Osteoblast (primary cell): ENCODE measurements around the gene GRIK4. TPM values are rescaled to one million over a fixed set of nuclear protein-coding genes. Genes with fewer than 3 reads are reported as not detected.

ENCODE experiments used
- DNase-seq: peaks from one replicate; pipeline ENCODE4 v3.0.0; 2011; ENCODE audit warnings: low spot score, mixed read lengths; ENCODE audit not compliant: insufficient read length; ENCODE audit errors: missing footprints
- H2AFZ ChIP-seq: 2 replicates; pipeline ENCODE4 v1.6.0; 2011; ENCODE audit warnings: mild to moderate bottlenecking, low read length
- H3K27ac ChIP-seq: 2 replicates; pipeline ENCODE4 v1.5.1; 2011; ENCODE audit warnings: mild to moderate bottlenecking, low read depth, low read length, moderate library complexity
- H3K27me3 ChIP-seq: 2 replicates; pipeline ENCODE4 v1.6.0; 2012; ENCODE audit warnings: mild to moderate bottlenecking, control low read depth, inconsistent platforms, low read length, moderate library complexity; ENCODE audit not compliant: insufficient read depth
- H3K36me3 ChIP-seq: 2 replicates; pipeline ENCODE4 v1.5.1; 2011; ENCODE audit warnings: mild to moderate bottlenecking, low read length, control low read depth, moderate library complexity; ENCODE audit not compliant: insufficient read depth
- H3K4me1 ChIP-seq: 2 replicates; pipeline ENCODE4 v1.5.1; 2011; ENCODE audit warnings: mild to moderate bottlenecking, low read length, control low read depth, moderate library complexity; ENCODE audit not compliant: insufficient read depth
- H3K4me2 ChIP-seq: 2 replicates; pipeline ENCODE4 v1.6.0; 2011; ENCODE audit warnings: mild to moderate bottlenecking, low read length; ENCODE audit not compliant: insufficient read depth
- H3K4me3 ChIP-seq: fragments of 200-600 bp; sonication (generic); 3 replicates; pipeline ENCODE4 v1.5.1; 2012; ENCODE audit warnings: mild to moderate bottlenecking, low read length, inconsistent platforms; ENCODE audit not compliant: insufficient read depth
- H3K79me2 ChIP-seq: 2 replicates; pipeline ENCODE4 v1.6.0; 2012; ENCODE audit warnings: mild to moderate bottlenecking, low read length, control low read depth, inconsistent platforms; ENCODE audit not compliant: insufficient read depth
- H3K9me3 ChIP-seq: 2 replicates; pipeline ENCODE4 v1.5.1; 2011; ENCODE audit warnings: low read depth, low read length, control low read depth
- H4K20me1 ChIP-seq: 2 replicates; pipeline ENCODE4 v1.6.0; 2012; ENCODE audit warnings: mild to moderate bottlenecking, low read length, control low read depth; ENCODE audit not compliant: insufficient read depth
- total RNA-seq: library from RNA; depleted of rRNA; stranded (reverse); fragments of >200 nt; gene quantifications from 2 replicates; pipeline ENCODE4 v1.2.3, GENCODE V29; 2012
- TF ChIP-seq, protein P1 (sequence below): IDR thresholded peaks from 2 replicates; pipeline ENCODE4 v1.5.1; 2011; ENCODE audit warnings: mild to moderate bottlenecking, low read depth, low read length, moderate library complexity; ENCODE audit errors: extremely low read depth

The GRIK4 gene
- total RNA-seq, 1 donor: under 0.01 TPM

GRCh38 chr11:120587299-120587698 lies 75.8 kb downstream of the GRIK4 start:
- H3K36me3 ChIP-seq: no peaks in the 10 kb centered on the region
- TF ChIP-seq, protein P1, sequence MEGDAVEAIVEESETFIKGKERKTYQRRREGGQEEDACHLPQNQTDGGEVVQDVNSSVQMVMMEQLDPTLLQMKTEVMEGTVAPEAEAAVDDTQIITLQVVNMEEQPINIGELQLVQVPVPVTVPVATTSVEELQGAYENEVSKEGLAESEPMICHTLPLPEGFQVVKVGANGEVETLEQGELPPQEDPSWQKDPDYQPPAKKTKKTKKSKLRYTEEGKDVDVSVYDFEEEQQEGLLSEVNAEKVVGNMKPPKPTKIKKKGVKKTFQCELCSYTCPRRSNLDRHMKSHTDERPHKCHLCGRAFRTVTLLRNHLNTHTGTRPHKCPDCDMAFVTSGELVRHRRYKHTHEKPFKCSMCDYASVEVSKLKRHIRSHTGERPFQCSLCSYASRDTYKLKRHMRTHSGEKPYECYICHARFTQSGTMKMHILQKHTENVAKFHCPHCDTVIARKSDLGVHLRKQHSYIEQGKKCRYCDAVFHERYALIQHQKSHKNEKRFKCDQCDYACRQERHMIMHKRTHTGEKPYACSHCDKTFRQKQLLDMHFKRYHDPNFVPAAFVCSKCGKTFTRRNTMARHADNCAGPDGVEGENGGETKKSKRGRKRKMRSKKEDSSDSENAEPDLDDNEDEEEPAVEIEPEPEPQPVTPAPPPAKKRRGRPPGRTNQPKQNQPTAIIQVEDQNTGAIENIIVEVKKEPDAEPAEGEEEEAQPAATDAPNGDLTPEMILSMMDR: no peak
- no peaks in the 10 kb centered on the region for H3K4me1 ChIP-seq
- DNase-seq: no peak
- H3K9me3 ChIP-seq: no peaks in the 10 kb centered on the region
- H4K20me1 ChIP-seq: no peaks in the 10 kb centered on the region
- no peak overlapping the region for H3K27ac ChIP-seq
- H3K27me3 ChIP-seq: peaks cover 6% of the 10 kb centered on the region
- H3K4me3 ChIP-seq: no peak overlapping the region
- H2AFZ ChIP-seq: no peak overlapping the region
- no peak overlapping the region for H3K4me2 ChIP-seq
- no peaks in the 10 kb centered on the region for H3K79me2 ChIP-seq

DNA sequence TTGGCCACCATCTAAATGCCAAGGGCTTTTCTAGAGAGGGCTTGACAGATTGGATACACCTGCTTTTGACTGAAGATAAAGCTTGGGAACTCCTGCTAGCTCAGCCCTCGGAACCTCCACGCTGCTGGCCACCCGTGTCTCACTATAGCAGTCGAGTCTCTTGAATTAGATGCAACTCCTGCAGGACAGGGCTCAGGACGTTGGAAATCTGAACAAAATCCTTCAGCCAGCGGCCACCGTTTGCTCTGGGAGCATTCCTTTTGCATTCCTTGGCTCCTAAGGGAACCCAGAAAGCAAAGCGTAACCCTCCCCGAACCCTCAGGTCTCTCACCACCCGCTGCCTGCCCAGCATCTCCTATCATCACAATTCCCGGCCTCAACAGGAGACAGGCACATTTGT lies 77.8 kb downstream of the GRIK4 start:
- H3K9me3 ChIP-seq: no peaks in the 10 kb centered on the region
- H3K27me3 ChIP-seq: peaks cover 6% of the 10 kb centered on the region
- no peak overlapping the region for H3K4me2 ChIP-seq
- no peaks in the 10 kb centered on the region for H3K36me3 ChIP-seq
- DNase-seq: no peak
- no peaks in the 10 kb centered on the region for H3K4me1 ChIP-seq
- no peaks in the 10 kb centered on the region for H3K79me2 ChIP-seq
- no peaks in the 10 kb centered on the region for H4K20me1 ChIP-seq
- H3K4me3 ChIP-seq: no peak overlapping the region
- no peak overlapping the region for H3K27ac ChIP-seq
- no peak overlapping the region for H2AFZ ChIP-seq
- TF ChIP-seq, protein P1: no peak

DNA sequence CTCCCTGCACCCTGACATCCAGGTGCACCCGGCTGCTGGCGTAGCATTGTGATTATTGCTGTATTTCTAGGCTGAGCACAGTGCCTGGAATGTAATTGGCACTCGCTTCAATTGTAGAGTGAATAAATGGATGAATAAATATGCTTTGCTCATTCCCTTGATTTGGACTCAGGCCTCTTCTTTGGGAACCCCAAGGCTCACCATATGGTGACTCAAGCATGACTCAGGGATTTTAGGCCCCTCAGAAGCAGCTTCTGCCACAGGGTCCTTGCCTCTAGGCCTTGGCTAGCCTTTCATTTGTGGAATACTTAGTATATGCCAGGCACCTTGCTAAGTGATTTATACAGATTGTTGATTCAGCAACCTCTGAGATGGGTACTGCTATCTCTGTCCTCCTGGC lies 78.9 kb downstream of the GRIK4 start:
- H3K9me3 ChIP-seq: no peaks in the 10 kb centered on the region
- no peak overlapping the region for H3K4me2 ChIP-seq
- peaks cover 10% of the 10 kb centered on the region for H3K27me3 ChIP-seq
- TF ChIP-seq, protein P1: no peak
- DNase-seq: no peak
- no peak overlapping the region for H3K4me3 ChIP-seq
- H3K27ac ChIP-seq: no peak overlapping the region
- H4K20me1 ChIP-seq: no peaks in the 10 kb centered on the region
- H3K4me1 ChIP-seq: no peaks in the 10 kb centered on the region
- H3K79me2 ChIP-seq: no peaks in the 10 kb centered on the region
- no peaks in the 10 kb centered on the region for H3K36me3 ChIP-seq
- H2AFZ ChIP-seq: no peak overlapping the region

- no peaks in the 10 kb centered on the region for H3K79me2 ChIP-seq
- no peak overlapping the region for H3K4me2 ChIP-seq
- H3K9me3 ChIP-seq: no peaks in the 10 kb centered on the region
- no peaks in the 10 kb centered on the region for H3K4me1 ChIP-seq
- DNase-seq: no peak
- peaks cover 16% of the 10 kb centered on the region for H3K27me3 ChIP-seq
- no peak overlapping the region for H2AFZ ChIP-seq
- H3K27ac ChIP-seq: no peak overlapping the region
- H4K20me1 ChIP-seq: no peaks in the 10 kb centered on the region
- H3K4me3 ChIP-seq: no peak overlapping the region
- H3K36me3 ChIP-seq: no peaks in the 10 kb centered on the region
- TF ChIP-seq, protein P1: no peak
Observed at GRCh38 chr11:120594746-120595145, 83.2 kb downstream of the GRIK4 start.
